Liver (tissue), 9 donors: ENCODE measurements around the gene DUSP23. TPM values are rescaled to one million over a fixed set of nuclear protein-coding genes. Genes with fewer than 3 reads are reported as not detected.

Source experiments
- DNase-seq: peaks from one replicate; pipeline ENCODE4 v3.0.0-alpha.2; 2017; ENCODE audit warnings: low spot score
- H3K27ac ChIP-seq, 2 donors: one replicate each; pipeline ENCODE4 v1.7.0; 2013; ENCODE audit warnings: inconsistent platforms in 2 of 2, low read length in 2 of 2, control low read depth in 1 of 2, low read depth in 1 of 2, mild to moderate bottlenecking in 1 of 2
- H3K27me3 ChIP-seq, 4 donors: one replicate each; pipeline versions ENCODE4 v1.6.1 to v1.7.0; 2013; ENCODE audit warnings: low read length in 3 of 4, inconsistent platforms in 1 of 4, mild to moderate bottlenecking in 1 of 4, moderate library complexity in 1 of 4; ENCODE audit not compliant: control insufficient read depth in 4 of 4, insufficient read depth in 4 of 4
- H3K36me3 ChIP-seq, 4 donors: one replicate each; pipeline versions ENCODE4 v1.6.1 to v1.7.0; 2013; ENCODE audit warnings: low read length in 3 of 4, mild to moderate bottlenecking in 3 of 4, low read depth in 1 of 4, moderate library complexity in 1 of 4; ENCODE audit not compliant: control insufficient read depth in 4 of 4, insufficient read depth in 3 of 4
- H3K4me1 ChIP-seq, 4 donors: one replicate each; pipeline versions ENCODE4 v1.6.1 to v1.7.0; 2013; ENCODE audit warnings: low read length in 3 of 4, mild to moderate bottlenecking in 3 of 4, moderate library complexity in 1 of 4; ENCODE audit not compliant: control insufficient read depth in 4 of 4, insufficient read depth in 4 of 4
- H3K4me3 ChIP-seq, 3 donors: one replicate each; pipeline versions ENCODE4 v1.6.1 to v1.7.0; 2013; ENCODE audit warnings: low read length in 3 of 3, control low read depth in 1 of 3, low read depth in 1 of 3, mild to moderate bottlenecking in 1 of 3
- H3K9ac ChIP-seq, 2 donors: one replicate each; pipeline ENCODE4 v1.7.0; 2013; ENCODE audit warnings: low read length in 2 of 2, mild to moderate bottlenecking in 2 of 2, moderate library complexity in 2 of 2, control low read depth in 1 of 2, low read depth in 1 of 2
- H3K9me3 ChIP-seq, 4 donors: one replicate each; pipeline versions ENCODE4 v1.6.1 to v1.7.0; 2013; ENCODE audit warnings: low read length in 3 of 4; ENCODE audit not compliant: control insufficient read depth in 4 of 4
- FOXA1 ChIP-seq: IDR thresholded peaks from 2 replicates; pipeline ENCODE4 v1.6.1; 2016; ENCODE audit warnings: antibody characterized with exemption
- FOXA2 ChIP-seq: IDR thresholded peaks from 2 replicates; pipeline ENCODE4 v1.6.1; 2016; ENCODE audit warnings: antibody characterized with exemption
- GABPA ChIP-seq, 2 donors: IDR thresholded peaks in 1 of 2; conservative IDR thresholded peaks in 1 of 2; 2 replicates each; pipeline ENCODE4 v1.6.1; 2016; ENCODE audit warnings: antibody characterized with exemption in 2 of 2, mild to moderate bottlenecking in 1 of 2, moderate library complexity in 1 of 2
- HNF4A ChIP-seq, 2 donors: conservative IDR thresholded peaks; 2 replicates each; pipeline ENCODE4 v1.6.1; 2016; ENCODE audit warnings: antibody characterized with exemption in 2 of 2, mild to moderate bottlenecking in 2 of 2
- HNF4G ChIP-seq: IDR thresholded peaks from 2 replicates; pipeline ENCODE4 v1.6.1; 2016; ENCODE audit warnings: antibody characterized with exemption
- JUND ChIP-seq, 2 donors: IDR thresholded peaks; 2 replicates each; pipeline ENCODE4 v1.6.1; 2016; ENCODE audit warnings: antibody characterized with exemption in 2 of 2
- NR2F2 ChIP-seq: IDR thresholded peaks from 2 replicates; pipeline ENCODE4 v1.6.1; 2016; ENCODE audit warnings: antibody characterized with exemption
- RAD21 ChIP-seq, 2 donors: IDR thresholded peaks; 2 replicates each; pipeline ENCODE4 v1.6.1; 2016; ENCODE audit warnings: antibody characterized with exemption in 2 of 2, mild to moderate bottlenecking in 2 of 2
- RXRA ChIP-seq, 2 donors: IDR thresholded peaks; 2 replicates each; pipeline ENCODE4 v1.6.1; 2017 to 2018; ENCODE audit warnings: antibody characterized with exemption in 2 of 2, mild to moderate bottlenecking in 1 of 2
- SP1 ChIP-seq: IDR thresholded peaks from 2 replicates; pipeline ENCODE4 v1.6.1; 2018; ENCODE audit warnings: antibody characterized with exemption, mild to moderate bottlenecking
- TAF1 ChIP-seq: conservative IDR thresholded peaks from 2 replicates; pipeline ENCODE4 v1.6.1; 2016; ENCODE audit warnings: antibody characterized with exemption, mild to moderate bottlenecking
- YY1 ChIP-seq: IDR thresholded peaks from 2 replicates; pipeline ENCODE4 v1.6.1; 2016; ENCODE audit warnings: antibody characterized with exemption, mild to moderate bottlenecking
- WGBS: extraction: QIAGEN DNeasy Blood & Tissue Kit; methylation state at CpG from one replicate; pipeline ENCODE4 v1.1.7; 2013; 5-methylcytosine and 5-hydroxymethylcytosine counted together
- polyA plus RNA-seq, 2 donors: library from polyadenylated mRNA; stranded (reverse) in 1 of 2; unstranded in 1 of 2; fragments of 200-250 nt in 1 of 2; fragments of >200 nt in 1 of 2; fragmentation: Nextera tagmentation in 1 of 2; extraction: Ambion mirVana in 1 of 2; gene quantifications; one replicate each; pipeline versions ENCODE4 v1.2.1 to v1.2.3, GENCODE V29; 2013 to 2015
- total RNA-seq, 2 donors: library from RNA; depleted of rRNA; stranded (reverse); fragments of >200 nt; gene quantifications; one replicate each; pipeline ENCODE4 v1.2.3, GENCODE V29; 2014
- TF ChIP-seq, protein P1 (sequence below): IDR thresholded peaks from 2 replicates; pipeline ENCODE4 v1.6.1; 2016; ENCODE audit warnings: antibody characterized with exemption, mild to moderate bottlenecking
- TF ChIP-seq, protein P2 (sequence below): IDR thresholded peaks from 2 replicates; pipeline ENCODE4 v1.6.1; 2016; ENCODE audit warnings: antibody characterized with exemption
- TF ChIP-seq, protein P3 (sequence below): fragments of 150-350 bp; IDR thresholded peaks from 2 replicates; pipeline ENCODE4 v1.5.1; 2017; ENCODE audit warnings: improper control_type of control experiment, low read depth, low read length; ENCODE audit not compliant: missing input control
- TF ChIP-seq, protein P4 (sequence below): IDR thresholded peaks from 2 replicates; pipeline ENCODE4 v1.6.1; 2016; ENCODE audit warnings: antibody characterized with exemption
- TF ChIP-seq, protein P5 (sequence below): IDR thresholded peaks from 2 replicates; pipeline ENCODE4 v1.6.1; 2016; ENCODE audit warnings: antibody characterized with exemption
- donor health status: healthy.
- donor health status: healthy.
- donor health status: healthy.
- donor health status: healthy.
- donor health status: healthy.

Gene DUSP23
- total and polyA plus RNA-seq, 4 donors: 26.6 to 192 (median 113) TPM

DNA sequence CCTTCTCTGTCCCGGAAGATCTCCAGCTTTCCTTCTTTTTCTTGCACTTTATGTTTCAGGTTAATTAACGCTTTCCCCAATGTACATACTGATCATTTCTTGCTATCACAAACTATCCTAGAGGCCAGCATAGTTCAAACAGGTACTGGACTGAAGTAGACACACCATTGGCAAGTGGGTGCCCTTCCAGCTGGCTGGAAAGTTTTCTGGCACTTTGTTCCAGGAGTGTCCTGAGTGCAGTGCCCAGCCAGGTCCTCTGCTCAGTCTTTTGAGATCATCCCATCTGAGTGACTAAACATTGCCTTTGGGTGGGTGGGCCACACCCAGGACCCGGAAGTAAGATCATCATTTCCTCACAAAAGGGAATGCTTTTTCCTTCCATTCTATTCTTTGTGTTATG, 15.0 kb upstream of the DUSP23 start:
- Histone ChIP-seq H3K36me3 (no peaks in the 10 kb centered on the region), H3K4me1 (peaks cover 0 to 3% (median 0%) of the 10 kb centered on the region in 4 donors), H3K27me3 (no peaks in the 10 kb centered on the region), H3K27ac (no peak overlapping the region), H3K9me3 (no peaks in the 10 kb centered on the region), H3K4me3 (no peak overlapping the region), H3K9ac (no peak overlapping the region)
- TF ChIP-seq FOXA1 (no peak), GABPA (IDR thresholded peaks at IDR 0.05 in 1 of 2, conservative IDR thresholded peaks at IDR 0.05 in 1 of 2) (no peak), NR2F2 (no peak), SP1 (no peak), HNF4A (conservative IDR thresholded peaks at IDR 0.05) (peak in 1 of 2 donors; percentile 18), RXRA (IDR thresholded peaks at IDR 0.05) (no peak), RAD21 (IDR thresholded peaks at IDR 0.05) (peak in 1 of 2 donors; percentile 14), JUND (IDR thresholded peaks at IDR 0.05) (no peak), YY1 (peak; percentile 16)
- TF ChIP-seq, protein P1, sequence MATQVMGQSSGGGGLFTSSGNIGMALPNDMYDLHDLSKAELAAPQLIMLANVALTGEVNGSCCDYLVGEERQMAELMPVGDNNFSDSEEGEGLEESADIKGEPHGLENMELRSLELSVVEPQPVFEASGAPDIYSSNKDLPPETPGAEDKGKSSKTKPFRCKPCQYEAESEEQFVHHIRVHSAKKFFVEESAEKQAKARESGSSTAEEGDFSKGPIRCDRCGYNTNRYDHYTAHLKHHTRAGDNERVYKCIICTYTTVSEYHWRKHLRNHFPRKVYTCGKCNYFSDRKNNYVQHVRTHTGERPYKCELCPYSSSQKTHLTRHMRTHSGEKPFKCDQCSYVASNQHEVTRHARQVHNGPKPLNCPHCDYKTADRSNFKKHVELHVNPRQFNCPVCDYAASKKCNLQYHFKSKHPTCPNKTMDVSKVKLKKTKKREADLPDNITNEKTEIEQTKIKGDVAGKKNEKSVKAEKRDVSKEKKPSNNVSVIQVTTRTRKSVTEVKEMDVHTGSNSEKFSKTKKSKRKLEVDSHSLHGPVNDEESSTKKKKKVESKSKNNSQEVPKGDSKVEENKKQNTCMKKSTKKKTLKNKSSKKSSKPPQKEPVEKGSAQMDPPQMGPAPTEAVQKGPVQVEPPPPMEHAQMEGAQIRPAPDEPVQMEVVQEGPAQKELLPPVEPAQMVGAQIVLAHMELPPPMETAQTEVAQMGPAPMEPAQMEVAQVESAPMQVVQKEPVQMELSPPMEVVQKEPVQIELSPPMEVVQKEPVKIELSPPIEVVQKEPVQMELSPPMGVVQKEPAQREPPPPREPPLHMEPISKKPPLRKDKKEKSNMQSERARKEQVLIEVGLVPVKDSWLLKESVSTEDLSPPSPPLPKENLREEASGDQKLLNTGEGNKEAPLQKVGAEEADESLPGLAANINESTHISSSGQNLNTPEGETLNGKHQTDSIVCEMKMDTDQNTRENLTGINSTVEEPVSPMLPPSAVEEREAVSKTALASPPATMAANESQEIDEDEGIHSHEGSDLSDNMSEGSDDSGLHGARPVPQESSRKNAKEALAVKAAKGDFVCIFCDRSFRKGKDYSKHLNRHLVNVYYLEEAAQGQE: no peak
- TF ChIP-seq, protein P2, sequence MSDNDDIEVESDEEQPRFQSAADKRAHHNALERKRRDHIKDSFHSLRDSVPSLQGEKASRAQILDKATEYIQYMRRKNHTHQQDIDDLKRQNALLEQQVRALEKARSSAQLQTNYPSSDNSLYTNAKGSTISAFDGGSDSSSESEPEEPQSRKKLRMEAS: no peak
- TF ChIP-seq, protein P3, sequence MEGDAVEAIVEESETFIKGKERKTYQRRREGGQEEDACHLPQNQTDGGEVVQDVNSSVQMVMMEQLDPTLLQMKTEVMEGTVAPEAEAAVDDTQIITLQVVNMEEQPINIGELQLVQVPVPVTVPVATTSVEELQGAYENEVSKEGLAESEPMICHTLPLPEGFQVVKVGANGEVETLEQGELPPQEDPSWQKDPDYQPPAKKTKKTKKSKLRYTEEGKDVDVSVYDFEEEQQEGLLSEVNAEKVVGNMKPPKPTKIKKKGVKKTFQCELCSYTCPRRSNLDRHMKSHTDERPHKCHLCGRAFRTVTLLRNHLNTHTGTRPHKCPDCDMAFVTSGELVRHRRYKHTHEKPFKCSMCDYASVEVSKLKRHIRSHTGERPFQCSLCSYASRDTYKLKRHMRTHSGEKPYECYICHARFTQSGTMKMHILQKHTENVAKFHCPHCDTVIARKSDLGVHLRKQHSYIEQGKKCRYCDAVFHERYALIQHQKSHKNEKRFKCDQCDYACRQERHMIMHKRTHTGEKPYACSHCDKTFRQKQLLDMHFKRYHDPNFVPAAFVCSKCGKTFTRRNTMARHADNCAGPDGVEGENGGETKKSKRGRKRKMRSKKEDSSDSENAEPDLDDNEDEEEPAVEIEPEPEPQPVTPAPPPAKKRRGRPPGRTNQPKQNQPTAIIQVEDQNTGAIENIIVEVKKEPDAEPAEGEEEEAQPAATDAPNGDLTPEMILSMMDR: no peak
- TF ChIP-seq, protein P4, sequence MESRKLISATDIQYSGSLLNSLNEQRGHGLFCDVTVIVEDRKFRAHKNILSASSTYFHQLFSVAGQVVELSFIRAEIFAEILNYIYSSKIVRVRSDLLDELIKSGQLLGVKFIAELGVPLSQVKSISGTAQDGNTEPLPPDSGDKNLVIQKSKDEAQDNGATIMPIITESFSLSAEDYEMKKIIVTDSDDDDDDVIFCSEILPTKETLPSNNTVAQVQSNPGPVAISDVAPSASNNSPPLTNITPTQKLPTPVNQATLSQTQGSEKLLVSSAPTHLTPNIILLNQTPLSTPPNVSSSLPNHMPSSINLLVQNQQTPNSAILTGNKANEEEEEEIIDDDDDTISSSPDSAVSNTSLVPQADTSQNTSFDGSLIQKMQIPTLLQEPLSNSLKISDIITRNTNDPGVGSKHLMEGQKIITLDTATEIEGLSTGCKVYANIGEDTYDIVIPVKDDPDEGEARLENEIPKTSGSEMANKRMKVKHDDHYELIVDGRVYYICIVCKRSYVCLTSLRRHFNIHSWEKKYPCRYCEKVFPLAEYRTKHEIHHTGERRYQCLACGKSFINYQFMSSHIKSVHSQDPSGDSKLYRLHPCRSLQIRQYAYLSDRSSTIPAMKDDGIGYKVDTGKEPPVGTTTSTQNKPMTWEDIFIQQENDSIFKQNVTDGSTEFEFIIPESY: no peak
- DNase-seq: no peak
- WGBS: 73% methylated on average over 3 of the region's 3 CpGs

DNA sequence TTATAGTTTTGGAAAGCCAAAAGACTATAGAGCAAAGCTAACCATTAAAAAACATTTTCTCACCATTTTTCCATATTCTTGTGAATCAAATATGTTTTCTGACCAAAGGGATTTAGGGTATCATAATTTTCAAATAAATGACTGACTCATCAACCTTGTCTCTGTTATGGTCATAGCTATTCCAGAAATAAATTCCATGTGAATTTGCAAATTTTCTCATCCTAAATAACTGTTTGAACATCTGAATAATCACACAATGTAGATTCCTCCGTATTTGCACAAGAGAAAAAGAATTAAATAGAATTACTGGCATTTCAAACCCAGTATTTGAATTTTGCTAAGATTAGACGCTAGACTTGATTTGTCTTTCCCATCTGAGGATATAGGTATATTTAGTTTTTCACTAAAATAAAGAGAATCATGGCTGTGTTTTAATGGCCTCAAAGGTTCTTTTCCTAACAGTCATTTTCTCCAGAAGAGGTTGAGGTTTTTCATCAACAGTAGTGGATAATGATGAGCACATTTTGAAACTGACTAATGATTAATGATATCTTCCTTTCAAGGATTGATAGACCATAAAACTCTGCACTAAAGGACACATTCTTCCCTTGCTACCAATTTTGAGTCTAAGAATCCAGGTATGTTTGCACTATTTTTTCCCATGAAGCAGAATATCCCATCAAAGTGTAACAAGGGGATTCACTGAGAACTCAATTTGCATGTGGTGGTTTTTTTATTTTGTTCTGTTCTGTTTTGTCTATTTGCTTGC, 9.5 kb upstream of the DUSP23 start:
- Histone ChIP-seq H3K9me3 (no peaks in the 10 kb centered on the region), H3K36me3 (no peaks in the 10 kb centered on the region), H3K9ac (no peak overlapping the region), H3K4me1 (peaks cover 3 to 13% (median 5%) of the 10 kb centered on the region in 4 donors), H3K4me3 (no peak overlapping the region), H3K27me3 (no peaks in the 10 kb centered on the region), H3K27ac (no peak overlapping the region)
- 98% methylated on average over 2 of the region's 2 CpGs for WGBS
- no peak for DNase-seq
- TF ChIP-seq JUND (IDR thresholded peaks at IDR 0.05): no peak
- TF ChIP-seq, protein P2: no peak
- TF ChIP-seq SP1: no peak
- TF ChIP-seq HNF4G: no peak
- TF ChIP-seq NR2F2: no peak
- TF ChIP-seq, protein P5, sequence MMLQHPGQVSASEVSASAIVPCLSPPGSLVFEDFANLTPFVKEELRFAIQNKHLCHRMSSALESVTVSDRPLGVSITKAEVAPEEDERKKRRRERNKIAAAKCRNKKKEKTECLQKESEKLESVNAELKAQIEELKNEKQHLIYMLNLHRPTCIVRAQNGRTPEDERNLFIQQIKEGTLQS: no peak
- TF ChIP-seq, protein P4: no peak
- TF ChIP-seq, protein P3: no peak
- no peak for TF ChIP-seq TAF1
- no peak for TF ChIP-seq YY1
- no peak for TF ChIP-seq FOXA2
- no peak for TF ChIP-seq HNF4A (conservative IDR thresholded peaks at IDR 0.05)
- no peak for TF ChIP-seq GABPA (IDR thresholded peaks at IDR 0.05 in 1 of 2, conservative IDR thresholded peaks at IDR 0.05 in 1 of 2)
- TF ChIP-seq RXRA (IDR thresholded peaks at IDR 0.05): no peak
